T-helper 1 cell treated with Interleukin-12 subunit alpha and Interleukin-12 subunit beta and Interleukin-4 antibody, amounts not matched to agents 30 μg/mL and 1 μg/mL, for 36 hours (primary cell): ENCODE results near the gene SLC22A15.

Source experiments
- H3K27ac Mint-ChIP-seq: one replicate; pipeline ENCODE4 v1.8.0; 2021; ENCODE audit warnings: mild to moderate bottlenecking, mixed read lengths
- H3K27me3 Mint-ChIP-seq: one replicate; pipeline ENCODE4 v1.8.0; 2021; ENCODE audit warnings: low read depth, mixed read lengths
- H3K36me3 Mint-ChIP-seq: one replicate; pipeline ENCODE4 v1.8.0; 2021; ENCODE audit warnings: low read depth, mixed read lengths
- H3K4me1 Mint-ChIP-seq: one replicate; pipeline ENCODE4 v1.8.0; 2021; ENCODE audit warnings: low read depth, mixed read lengths
- H3K4me3 Mint-ChIP-seq: one replicate; pipeline ENCODE4 v1.8.0; 2021; ENCODE audit warnings: mild to moderate bottlenecking, moderate library complexity, mixed read lengths
- H3K9me3 Mint-ChIP-seq: one replicate; pipeline ENCODE4 v1.8.0; 2021; ENCODE audit warnings: mixed read lengths

SLC22A15 gene

GRCh38 chr1:116092752-116093489 is 116.6 kb downstream of the SLC22A15 start:
- Mint-ChIP-seq H3K4me3 (no peak overlapping the region), H3K27me3 (peaks cover 21% of the 10 kb centered on the region), H3K36me3 (no peaks in the 10 kb centered on the region), H3K9me3 (peaks cover 22% of the 10 kb centered on the region), H3K4me1 (no peaks in the 10 kb centered on the region), H3K27ac (no peak overlapping the region)

GRCh38 chr1:116095027-116095426 is 118.7 kb downstream of the SLC22A15 start:
- peaks cover 20% of the 10 kb centered on the region for H3K27me3 Mint-ChIP-seq
- peaks cover 10% of the 10 kb centered on the region for H3K9me3 Mint-ChIP-seq
- no peaks in the 10 kb centered on the region for H3K4me1 Mint-ChIP-seq
- H3K36me3 Mint-ChIP-seq = no peaks in the 10 kb centered on the region
- no peak overlapping the region for H3K27ac Mint-ChIP-seq
- no peak overlapping the region for H3K4me3 Mint-ChIP-seq

DNA sequence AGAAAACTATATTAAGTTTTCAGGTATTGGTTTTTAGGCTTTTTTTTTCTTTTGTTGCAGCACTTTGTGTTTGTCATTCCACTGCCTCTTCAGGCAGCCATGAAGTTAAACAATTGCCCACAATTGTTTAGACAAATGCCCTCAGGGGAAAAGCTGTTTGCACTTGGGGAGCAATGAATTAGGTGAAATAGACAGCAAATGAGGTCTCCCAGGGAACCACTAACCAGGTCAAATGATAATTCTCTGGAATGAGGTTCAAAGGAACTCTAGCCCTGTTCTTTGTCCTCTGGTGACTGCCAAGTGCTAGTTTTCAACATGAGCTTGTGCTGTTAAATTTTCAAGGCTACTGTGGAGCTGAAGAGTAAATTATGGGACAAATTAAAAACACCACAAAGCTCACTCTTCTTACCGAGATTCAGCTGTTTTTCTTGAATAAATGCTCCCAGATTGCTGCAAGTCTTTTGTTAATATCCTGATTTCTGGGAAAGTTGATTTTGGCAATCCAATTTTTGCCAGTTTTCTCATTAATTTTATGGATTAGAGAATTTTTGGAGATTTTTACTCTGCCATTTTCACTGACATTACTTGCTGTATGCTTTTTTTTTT is 119.8 kb downstream of the SLC22A15 start:
- no peaks in the 10 kb centered on the region for H3K36me3 Mint-ChIP-seq
- H3K4me3 Mint-ChIP-seq = no peak overlapping the region
- peaks cover 15% of the 10 kb centered on the region for H3K27me3 Mint-ChIP-seq
- H3K27ac Mint-ChIP-seq = no peak overlapping the region
- no peaks in the 10 kb centered on the region for H3K4me1 Mint-ChIP-seq
- H3K9me3 Mint-ChIP-seq = peaks cover 4% of the 10 kb centered on the region

DNA sequence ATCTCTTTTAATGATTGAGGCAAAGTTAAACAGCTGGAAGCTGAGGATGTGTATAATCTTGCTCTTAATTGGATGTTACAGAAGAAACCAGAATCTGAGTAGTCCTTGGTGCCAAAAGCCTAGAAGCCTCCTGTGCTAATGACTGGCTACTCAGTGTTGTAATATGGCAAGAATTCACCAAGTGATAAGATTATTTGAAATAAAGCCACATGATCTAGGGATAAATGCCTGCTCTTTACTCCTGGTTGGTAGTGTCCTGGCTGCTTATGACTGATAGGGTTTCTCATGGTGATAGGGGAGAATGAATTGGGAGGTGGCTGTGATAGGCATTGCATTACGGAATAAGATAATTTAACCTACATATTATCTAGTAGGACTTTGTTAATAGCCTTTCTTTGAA is 121.3 kb downstream of the SLC22A15 start:
- Mint-ChIP-seq H3K9me3 (peaks cover 4% of the 10 kb centered on the region), H3K4me3 (no peak overlapping the region), H3K4me1 (no peaks in the 10 kb centered on the region), H3K36me3 (no peaks in the 10 kb centered on the region), H3K27ac (no peak overlapping the region), H3K27me3 (peaks cover 19% of the 10 kb centered on the region)

DNA sequence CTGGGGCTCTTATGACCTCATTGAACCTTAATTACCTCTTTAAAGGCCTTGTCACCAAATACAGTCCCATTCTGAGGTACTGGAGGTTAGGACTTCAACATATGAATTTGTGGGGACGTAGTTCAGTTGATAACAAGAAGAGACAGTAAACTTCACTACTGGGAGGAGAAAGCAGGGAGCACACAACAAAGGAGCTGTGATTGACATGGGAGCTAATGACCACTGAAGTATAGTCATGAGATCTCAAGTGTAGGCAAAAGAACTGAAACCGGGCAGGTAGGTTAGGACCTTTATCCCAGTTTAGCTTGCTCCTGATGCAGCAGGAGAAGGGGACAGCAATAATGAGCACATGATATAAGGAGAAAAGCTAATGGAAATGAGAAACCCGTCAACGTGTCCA is 123.1 kb downstream of the SLC22A15 start:
- H3K4me1 Mint-ChIP-seq = no peaks in the 10 kb centered on the region
- peaks cover 16% of the 10 kb centered on the region for H3K27me3 Mint-ChIP-seq
- no peak overlapping the region for H3K4me3 Mint-ChIP-seq
- no peaks in the 10 kb centered on the region for H3K36me3 Mint-ChIP-seq
- H3K9me3 Mint-ChIP-seq = peaks cover 4% of the 10 kb centered on the region
- H3K27ac Mint-ChIP-seq = no peak overlapping the region

GRCh38 chr1:116099919-116100318 is 123.6 kb downstream of the SLC22A15 start:
- Mint-ChIP-seq H3K4me1 (no peaks in the 10 kb centered on the region), H3K4me3 (no peak overlapping the region), H3K27ac (no peak overlapping the region), H3K27me3 (peaks cover 16% of the 10 kb centered on the region), H3K36me3 (no peaks in the 10 kb centered on the region), H3K9me3 (peaks cover 4% of the 10 kb centered on the region)

DNA sequence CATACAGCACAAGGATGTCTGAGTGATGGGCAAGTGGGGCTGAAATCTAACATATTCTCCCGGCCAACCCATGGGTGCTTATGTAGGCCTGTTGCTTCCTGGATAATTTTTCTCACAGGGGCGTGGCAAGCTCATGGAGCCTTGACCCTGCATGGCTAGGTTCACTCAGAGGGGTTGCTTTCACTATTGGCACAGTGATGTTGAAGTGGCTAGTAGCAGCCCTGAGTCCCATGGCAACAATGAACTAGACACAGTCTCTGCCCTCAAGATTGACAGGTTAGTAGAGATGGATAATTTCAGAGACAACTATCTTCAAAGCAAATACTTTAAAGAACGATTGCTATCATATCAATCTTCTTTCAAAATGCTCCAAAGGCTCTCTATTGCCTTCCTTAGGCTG is 128.4 kb downstream of the SLC22A15 start:
- no peak overlapping the region for H3K27ac Mint-ChIP-seq
- H3K4me1 Mint-ChIP-seq = no peaks in the 10 kb centered on the region
- peaks cover 10% of the 10 kb centered on the region for H3K27me3 Mint-ChIP-seq
- no peak overlapping the region for H3K4me3 Mint-ChIP-seq
- no peaks in the 10 kb centered on the region for H3K36me3 Mint-ChIP-seq
- no peaks in the 10 kb centered on the region for H3K9me3 Mint-ChIP-seq

GRCh38 chr1:116105996-116106395 is 129.7 kb downstream of the SLC22A15 start:
- H3K9me3 Mint-ChIP-seq = no peaks in the 10 kb centered on the region
- no peak overlapping the region for H3K27ac Mint-ChIP-seq
- no peaks in the 10 kb centered on the region for H3K36me3 Mint-ChIP-seq
- no peaks in the 10 kb centered on the region for H3K4me1 Mint-ChIP-seq
- H3K27me3 Mint-ChIP-seq = peaks cover 9% of the 10 kb centered on the region
- H3K4me3 Mint-ChIP-seq = no peak overlapping the region

- no peaks in the 10 kb centered on the region for H3K9me3 Mint-ChIP-seq
- H3K4me1 Mint-ChIP-seq = no peaks in the 10 kb centered on the region
- no peak overlapping the region for H3K27ac Mint-ChIP-seq
- H3K27me3 Mint-ChIP-seq = peaks cover 9% of the 10 kb centered on the region
- no peak overlapping the region for H3K4me3 Mint-ChIP-seq
- no peaks in the 10 kb centered on the region for H3K36me3 Mint-ChIP-seq
Observed at GRCh38 chr1:116106646-116107045, 130.3 kb downstream of the SLC22A15 start.

- H3K27me3 Mint-ChIP-seq = peaks cover 7% of the 10 kb centered on the region
- no peaks in the 10 kb centered on the region for H3K9me3 Mint-ChIP-seq
- H3K4me1 Mint-ChIP-seq = no peaks in the 10 kb centered on the region
- H3K36me3 Mint-ChIP-seq = no peaks in the 10 kb centered on the region
- H3K27ac Mint-ChIP-seq = no peak overlapping the region
- no peak overlapping the region for H3K4me3 Mint-ChIP-seq
Observed at GRCh38 chr1:116107371-116107770, 131.1 kb downstream of the SLC22A15 start.

DNA sequence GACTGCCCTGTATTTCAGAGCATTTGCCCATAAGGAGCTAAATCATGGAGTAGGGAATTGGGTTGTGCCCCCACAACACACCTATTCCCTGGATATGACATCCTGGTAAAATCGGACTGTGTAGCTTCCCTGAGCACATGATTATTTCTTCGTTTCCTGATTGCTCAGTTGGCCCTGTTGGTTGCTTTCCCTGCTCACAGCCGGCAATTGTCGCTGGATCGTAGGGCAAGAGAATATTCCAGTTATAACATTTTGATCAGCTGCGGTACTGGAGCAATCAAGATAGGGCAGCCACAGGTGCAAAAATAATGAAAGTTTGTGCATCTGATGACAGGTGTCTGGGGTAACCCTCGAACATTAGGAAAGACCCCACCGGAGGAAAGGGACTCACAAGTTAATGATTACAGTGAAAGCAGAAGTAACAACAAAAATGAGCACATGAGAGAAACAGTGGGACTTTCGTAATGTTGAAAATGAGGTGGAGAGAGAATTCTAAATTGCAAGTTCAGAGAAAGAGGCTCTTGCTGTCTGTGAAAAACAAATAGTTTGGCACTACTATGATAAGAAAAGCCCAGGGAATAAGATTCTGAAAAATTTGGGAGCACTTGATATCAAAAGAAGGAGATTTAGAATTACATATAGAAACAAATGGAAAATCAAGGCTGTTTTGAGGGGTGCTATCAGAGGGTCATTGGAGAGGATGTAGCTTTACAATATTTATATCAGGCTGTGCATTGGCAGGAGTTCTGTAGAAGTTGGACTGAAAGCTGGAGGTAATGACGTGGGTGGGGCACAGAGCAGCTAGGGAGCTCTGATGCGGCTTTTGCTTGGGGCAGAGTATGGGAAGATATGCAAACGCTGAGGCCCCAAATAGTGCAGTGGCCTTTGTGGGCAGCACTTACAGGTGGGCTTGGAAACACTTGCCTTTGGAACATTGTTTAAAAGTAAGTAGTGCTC is 134.5 kb downstream of the SLC22A15 start, which contains the start of gene MAB21L3:
MAB21L3 (plus strand) TSS at position 833 of the 957 bp plus-strand sequence. CDS start 1,217 bp downstream, outside the sequence.
- Mint-ChIP-seq H3K4me1 (no peaks in the 10 kb centered on the region), H3K36me3 (no peaks in the 10 kb centered on the region), H3K27me3 (peaks cover 4% of the 10 kb centered on the region), H3K9me3 (no peaks in the 10 kb centered on the region), H3K4me3 (no peak within 1 kb of the TSS), H3K27ac (no peak within 1 kb of the TSS)

GRCh38 chr1:116111524-116112021 is 135.3 kb downstream of the SLC22A15 start:
- Mint-ChIP-seq H3K36me3 (no peaks in the 10 kb centered on the region), H3K4me1 (no peaks in the 10 kb centered on the region), H3K9me3 (no peaks in the 10 kb centered on the region), H3K27me3 (no peaks in the 10 kb centered on the region), H3K4me3 (no peak overlapping the region), H3K27ac (no peak overlapping the region)

DNA sequence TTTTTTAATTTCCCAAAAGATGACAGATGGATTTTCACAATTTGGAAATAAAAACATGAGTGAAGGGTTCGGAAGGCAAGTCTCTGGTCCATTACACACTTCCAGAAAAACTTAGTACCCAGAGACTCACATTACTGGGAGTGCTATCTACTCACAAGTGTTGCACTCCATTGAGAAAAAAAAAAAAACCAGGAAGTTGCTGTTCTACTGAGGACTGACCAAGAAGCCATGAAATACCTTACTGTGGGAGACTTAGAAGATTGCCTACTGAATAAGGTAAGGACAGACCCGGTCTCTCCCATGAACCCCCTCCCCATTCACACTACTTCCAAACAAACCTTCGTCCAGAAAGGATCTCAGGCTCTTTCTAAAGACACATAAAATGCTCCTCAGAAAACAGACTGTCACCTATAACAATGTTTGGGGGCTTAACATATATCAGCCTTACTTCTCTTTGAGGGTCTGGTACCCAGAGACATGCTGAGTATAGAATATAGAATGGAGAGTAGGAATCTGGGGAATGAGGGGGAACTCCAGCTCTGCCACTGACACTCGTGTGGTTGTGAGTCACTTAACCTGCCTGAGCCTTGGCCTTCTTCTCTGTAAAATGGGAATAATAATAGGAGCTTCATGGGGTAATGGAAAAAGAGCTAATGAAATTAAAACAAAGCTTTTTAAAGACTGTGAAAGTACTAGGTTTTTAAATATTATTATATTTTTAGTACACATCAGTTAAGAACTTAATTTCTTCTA is 136.3 kb downstream of the SLC22A15 start:
- no peaks in the 10 kb centered on the region for H3K4me1 Mint-ChIP-seq
- no peak overlapping the region for H3K4me3 Mint-ChIP-seq
- H3K9me3 Mint-ChIP-seq = no peaks in the 10 kb centered on the region
- no peaks in the 10 kb centered on the region for H3K36me3 Mint-ChIP-seq
- no peaks in the 10 kb centered on the region for H3K27me3 Mint-ChIP-seq
- no peak overlapping the region for H3K27ac Mint-ChIP-seq

DNA sequence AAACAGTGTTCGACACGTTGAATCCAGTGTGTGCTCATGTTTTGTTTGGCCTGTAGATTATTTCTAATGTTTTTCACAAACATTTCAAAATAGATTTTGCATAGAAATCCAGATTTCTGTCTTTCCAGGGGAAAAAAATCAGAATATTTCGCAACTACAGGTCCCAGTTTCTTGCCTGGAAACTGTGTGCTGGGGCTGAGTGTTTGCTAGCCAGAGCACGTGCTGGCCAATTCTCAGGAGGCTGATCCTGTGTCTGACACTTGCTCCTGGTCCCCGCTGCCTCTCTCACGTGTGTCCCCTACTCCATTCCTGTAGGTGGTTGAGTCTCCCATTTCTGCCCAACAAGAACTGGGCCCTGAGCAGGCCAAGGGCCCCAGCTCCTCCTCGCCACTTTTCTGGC is 137.3 kb downstream of the SLC22A15 start:
- Mint-ChIP-seq H3K27me3 (no peaks in the 10 kb centered on the region), H3K9me3 (no peaks in the 10 kb centered on the region), H3K4me1 (no peaks in the 10 kb centered on the region), H3K27ac (no peak overlapping the region), H3K4me3 (no peak overlapping the region), H3K36me3 (no peaks in the 10 kb centered on the region)
